HCT116 (cell line): Measurements from ENCODE around the gene MED25. TPM values are rescaled to one million over a fixed set of nuclear protein-coding genes. Genes with fewer than 3 reads are reported as not detected.

ENCODE experiments used
- ATAC-seq: fragments of 200-7000 bp; cut with Tn5 transposase; 2 replicates; pipeline ENCODE4 v1.9.1; 2020; ENCODE audit warnings: mild to moderate bottlenecking, moderate library complexity
- BruUV-seq: library from RNA; stranded (reverse); fragments of 400-500 nt; replicated peaks from 2 replicates; lab custom pipeline; 2021; lab: Mats Ljungman, UMichigan
- CTCF ChIA-PET: fragments of 300-600 bp; sonication (Branson Sonifier 250); formaldehyde crosslinking; loops from one replicate; lab custom pipeline; 2021; ENCODE audit warnings: antibody characterized with exemption; lab: Charles Lee
- POLR2A ChIA-PET: fragments of 300-600, 350-600 bp; sonication (Branson Sonifier 250); formaldehyde crosslinking; loops from one replicate; lab custom pipeline; 2021; ENCODE audit warnings: antibody characterized with exemption; lab: Charles Lee
- RAD21 ChIA-PET, 2 experiments: fragments of 300-600 bp; sonication (Branson Sonifier 250); formaldehyde crosslinking; loops; one replicate each; lab custom pipeline; 2023; ENCODE audit warnings: low total read pairs in 2 of 2; ENCODE audit not compliant: uncharacterized antibody in 2 of 2, unreplicated experiment in 2 of 2, low non-redundant PET in 1 of 2; lab: Charles Lee
- DNase-seq: peaks from one replicate; pipeline ENCODE4 v3.0.0-alpha.2; 2010; ENCODE audit warnings: low read depth, low spot score
- H2AFZ ChIP-seq: fragments of 200-600 bp; shearing (Covaris generic), sonication (generic); 2 replicates; pipeline ENCODE4 v1.6.1; 2017; ENCODE audit warnings: low read depth, mixed run types, mixed read lengths, antibody characterized with exemption, low read length; ENCODE audit not compliant: poor library complexity, severe bottlenecking
- H3K27ac ChIP-seq: 2 replicates; pipeline ENCODE4 v1.5.1; 2012; ENCODE audit warnings: low read depth, low read length
- H3K27me3 ChIP-seq: fragments of 200-600 bp; sonication (generic); 2 replicates; pipeline ENCODE4 v1.6.1; 2016; ENCODE audit warnings: mixed run types, low read length, mixed read lengths; ENCODE audit not compliant: insufficient read depth
- H3K36me3 ChIP-seq, 2 experiments: fragments of 200-500 bp in 1 of 2; fragments of 200-600 bp in 1 of 2; sonication (Bioruptor generic) in 1 of 2; sonication (generic) in 1 of 2; 2 replicates each; pipeline versions ENCODE4 v1.5.1 to v1.6.1; 2014 to 2016; ENCODE audit warnings: low read length in 2 of 2, inconsistent platforms in 1 of 2, mixed read lengths in 1 of 2, mixed run types in 1 of 2; ENCODE audit not compliant: insufficient read depth in 2 of 2, control insufficient read depth in 1 of 2
- H3K4me1 ChIP-seq, 2 experiments: fragments of 200-600 bp in 1 of 2; sonication (generic) in 1 of 2; 2 replicates each; pipeline versions ENCODE4 v1.5.1 to v1.6.1; 2012 to 2017; ENCODE audit warnings: low read length in 2 of 2, inconsistent platforms in 1 of 2, mild to moderate bottlenecking in 1 of 2, mixed read lengths in 1 of 2, mixed run types in 1 of 2, moderate library complexity in 1 of 2; ENCODE audit not compliant: insufficient read depth in 2 of 2, control insufficient read depth in 1 of 2
- H3K4me2 ChIP-seq: fragments of 200-600 bp; sonication (generic); 2 replicates; pipeline ENCODE4 v1.6.1; 2017; ENCODE audit warnings: mixed run types, low read length, mixed read lengths
- H3K4me3 ChIP-seq, 2 experiments: fragments of 200-600 bp in 1 of 2; sonication (generic) in 1 of 2; replicated peaks in 1 of 2; 2 replicates each; pipeline ENCODE4 v1.5.1; 2011 to 2016; ENCODE audit warnings: low read length in 2 of 2, control low read depth in 1 of 2, low read depth in 1 of 2, mild to moderate bottlenecking in 1 of 2, mixed read lengths in 1 of 2, mixed run types in 1 of 2
- H3K79me2 ChIP-seq: fragments of 200-600 bp; sonication (generic); 2 replicates; pipeline ENCODE4 v1.6.1; 2017; ENCODE audit warnings: mild to moderate bottlenecking, mixed run types, low read length, moderate library complexity, mixed read lengths; ENCODE audit not compliant: insufficient read depth
- H3K9ac ChIP-seq: fragments of 200-600 bp; sonication (generic); 2 replicates; pipeline ENCODE4 v1.6.1; 2016; ENCODE audit warnings: low read length, mixed read lengths
- H3K9me2 ChIP-seq: fragments of 200-600 bp; sonication (generic), shearing (Covaris generic); 2 replicates; pipeline ENCODE4 v1.6.1; 2017; ENCODE audit warnings: mixed run types, mild to moderate bottlenecking, moderate library complexity; ENCODE audit not compliant: insufficient read depth
- H3K9me3 ChIP-seq, 2 experiments: fragments of 200-500 bp in 1 of 2; fragments of 200-600 bp in 1 of 2; sonication (Bioruptor generic) in 1 of 2; sonication (generic) in 1 of 2; 2 replicates each; pipeline ENCODE4 v1.6.1; 2014 to 2017; ENCODE audit warnings: low read length in 2 of 2, mixed read lengths in 2 of 2, inconsistent platforms in 1 of 2, low read depth in 1 of 2, mild to moderate bottlenecking in 1 of 2, mixed run types in 1 of 2, moderate library complexity in 1 of 2; ENCODE audit not compliant: control insufficient read depth in 1 of 2, insufficient read depth in 1 of 2
- H4K20me1 ChIP-seq: fragments of 200-600 bp; sonication (generic), shearing (Covaris generic); 2 replicates; pipeline ENCODE4 v1.6.1; 2017; ENCODE audit warnings: mixed run types, mild to moderate bottlenecking, moderate library complexity; ENCODE audit not compliant: insufficient read depth
- ATF3 ChIP-seq: IDR thresholded peaks from 2 replicates; pipeline ENCODE4 v1.6.1; 2012
- ELF1 ChIP-seq: IDR thresholded peaks from 2 replicates; pipeline ENCODE4 v1.6.1; 2012; ENCODE audit warnings: low read depth, borderline replicate concordance
- EZH2 ChIP-seq: fragments of 200-600 bp; sonication (generic); IDR thresholded peaks from 2 replicates; pipeline ENCODE4 v1.6.1; 2017; ENCODE audit warnings: antibody characterized with exemption, mixed run types
- EZH2phosphoT487 ChIP-seq: fragments of 200-600 bp; IDR thresholded peaks from 2 replicates; pipeline ENCODE4 v1.6.1; 2018; ENCODE audit warnings: antibody characterized with exemption, borderline replicate concordance
- POLR2A ChIP-seq: IDR thresholded peaks from 2 replicates; pipeline ENCODE4 v1.7.0; 2011; ENCODE audit warnings: borderline replicate concordance; ENCODE audit not compliant: insufficient read depth, insufficient read length; ENCODE audit errors: extremely low read depth
- POLR2AphosphoS5 ChIP-seq: IDR thresholded peaks from 2 replicates; pipeline ENCODE4 v1.6.1; 2011; ENCODE audit warnings: mild to moderate bottlenecking, low read depth, low read length, moderate library complexity
- SIN3A ChIP-seq: IDR thresholded peaks from 2 replicates; pipeline ENCODE4 v1.6.1; 2012; ENCODE audit warnings: low read depth
- SP1 ChIP-seq: IDR thresholded peaks from 2 replicates; pipeline ENCODE4 v1.6.1; 2012; ENCODE audit warnings: low read depth
- TCF7L2 ChIP-seq: IDR thresholded peaks from 2 replicates; pipeline ENCODE4 v1.7.0; 2011; ENCODE audit warnings: borderline replicate concordance, inconsistent platforms; ENCODE audit not compliant: insufficient read depth, insufficient read length; ENCODE audit errors: extremely low read depth
- ZFX ChIP-seq: fragments of 450-650 bp; IDR thresholded peaks from 2 replicates; pipeline ENCODE4 v1.6.1; 2017
- ZNF274 ChIP-seq: fragments of 200-500 bp; sonication (Bioruptor generic); IDR thresholded peaks from 2 replicates; pipeline ENCODE4 v1.6.1; 2014; ENCODE audit warnings: mild to moderate bottlenecking, low read depth, low read length, inconsistent platforms
- intact Hi-C: fragments of 100-400 bp; cut with micrococcal nuclease; formaldehyde crosslinking; loops from 2 replicates; pipeline ENCODE4 v1.10.0; 2022
- total RNA-seq: library from RNA; stranded (reverse); gene quantifications from one replicate; pipeline ENCODE4 v1.2.1, GENCODE V29; 2021; ENCODE audit not compliant: unreplicated experiment
- TF ChIP-seq, protein P1 (sequence below): IDR thresholded peaks from 2 replicates; pipeline ENCODE4 v1.6.1; 2012
- TF ChIP-seq, protein P2 (sequence below): IDR thresholded peaks from 2 replicates; pipeline ENCODE4 v1.6.1; 2011; ENCODE audit warnings: mild to moderate bottlenecking, low read length, moderate library complexity; ENCODE audit not compliant: insufficient replicate concordance; ENCODE audit errors: extremely low read depth
- TF ChIP-seq, protein P3 (sequence below), 3 experiments: fragments of 200-600 bp in 1 of 3; sonication (generic) in 1 of 3; IDR thresholded peaks in 2 of 3; conservative IDR thresholded peaks in 1 of 3; 2 replicates each; pipeline ENCODE4 v1.5.1; 2012 to 2017; ENCODE audit warnings: low read depth in 2 of 3, low read length in 2 of 3, antibody characterized with exemption in 1 of 3, borderline replicate concordance in 1 of 3, control low read depth in 1 of 3, mild to moderate bottlenecking in 1 of 3, mixed read lengths in 1 of 3, mixed run types in 1 of 3, moderate library complexity in 1 of 3; ENCODE audit not compliant: insufficient read depth in 1 of 3

Gene MED25
- total RNA-seq, 1 experiment from 2014 or later = 77.7 TPM

GRCh38 chr19:49872245-49873128 lies 54.4 kb downstream of the MED25 start:
- H3K4me3 ChIP-seq = no peak overlapping the region
- H3K27ac ChIP-seq = 0 out of 2 replicates have a peak overlapping the region, but pooled peaks have one; percentile 20
- H4K20me1 ChIP-seq = no peaks in the 10 kb centered on the region
- POLR2A ChIA-PET = interaction anchor here (0.6 kb wide), 1 partner anchor 365 kb away, joined by 3 read pairs; no protein-coding TSS in a partner anchor
- no peak for TF ChIP-seq EZH2
- no peak for TF ChIP-seq EZH2phosphoT487
- TF ChIP-seq TCF7L2 = no peak
- no peak for TF ChIP-seq SP1
- TF ChIP-seq ELF1 = no peak
- peaks cover 0 to 9% of the 10 kb centered on the region in 2 experiments; a peak in 1 of 4 replicates for H3K36me3 ChIP-seq
- ATAC-seq (no peak), DNase-seq (no peak)
- H3K27me3 ChIP-seq = no peaks in the 10 kb centered on the region
- no TSS peak for BruUV-seq
- no peak overlapping the region for H3K9ac ChIP-seq
- H3K9me3 ChIP-seq = no peaks in the 10 kb centered on the region
- CTCF ChIA-PET = no interaction called here
- RAD21 ChIA-PET = no interaction called here
- H2AFZ ChIP-seq = no peak overlapping the region
- intact Hi-C loops = no loop called here
- H3K4me2 ChIP-seq = no peak overlapping the region
- peaks cover 26% of the 10 kb centered on the region for H3K79me2 ChIP-seq
- H3K9me2 ChIP-seq = no peaks in the 10 kb centered on the region
- H3K4me1 ChIP-seq = peaks cover 21 to 46% of the 10 kb centered on the region in 2 experiments; a peak in 3 of 4 replicates

DNA sequence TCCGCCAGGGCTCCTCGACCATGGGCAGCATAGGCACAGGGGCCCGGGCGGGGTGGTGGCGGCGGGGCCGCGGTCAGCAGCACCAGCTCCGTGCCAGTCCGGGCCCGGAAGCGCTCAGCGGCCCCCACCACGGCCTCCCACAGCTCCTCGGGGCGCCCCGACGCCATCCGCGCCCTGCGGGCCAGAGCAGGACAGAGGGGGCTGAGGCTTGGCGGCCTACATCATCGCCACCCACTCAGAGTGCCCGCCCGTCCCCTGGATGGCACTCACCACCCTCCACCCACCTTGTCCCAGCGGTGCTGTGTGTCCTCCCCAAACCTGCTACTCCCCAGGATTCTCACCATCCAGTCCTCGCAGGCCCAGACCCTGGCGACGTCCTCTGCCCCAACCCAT lies 55.0 kb downstream of the MED25 start:
- CTCF ChIA-PET = no interaction called here
- no peak overlapping the region for H3K9ac ChIP-seq
- DNase-seq = no peak
- no peak for TF ChIP-seq ZFX
- TF ChIP-seq, protein P1, sequence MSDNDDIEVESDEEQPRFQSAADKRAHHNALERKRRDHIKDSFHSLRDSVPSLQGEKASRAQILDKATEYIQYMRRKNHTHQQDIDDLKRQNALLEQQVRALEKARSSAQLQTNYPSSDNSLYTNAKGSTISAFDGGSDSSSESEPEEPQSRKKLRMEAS = no peak
- no peak for TF ChIP-seq SIN3A
- TF ChIP-seq, protein P2, sequence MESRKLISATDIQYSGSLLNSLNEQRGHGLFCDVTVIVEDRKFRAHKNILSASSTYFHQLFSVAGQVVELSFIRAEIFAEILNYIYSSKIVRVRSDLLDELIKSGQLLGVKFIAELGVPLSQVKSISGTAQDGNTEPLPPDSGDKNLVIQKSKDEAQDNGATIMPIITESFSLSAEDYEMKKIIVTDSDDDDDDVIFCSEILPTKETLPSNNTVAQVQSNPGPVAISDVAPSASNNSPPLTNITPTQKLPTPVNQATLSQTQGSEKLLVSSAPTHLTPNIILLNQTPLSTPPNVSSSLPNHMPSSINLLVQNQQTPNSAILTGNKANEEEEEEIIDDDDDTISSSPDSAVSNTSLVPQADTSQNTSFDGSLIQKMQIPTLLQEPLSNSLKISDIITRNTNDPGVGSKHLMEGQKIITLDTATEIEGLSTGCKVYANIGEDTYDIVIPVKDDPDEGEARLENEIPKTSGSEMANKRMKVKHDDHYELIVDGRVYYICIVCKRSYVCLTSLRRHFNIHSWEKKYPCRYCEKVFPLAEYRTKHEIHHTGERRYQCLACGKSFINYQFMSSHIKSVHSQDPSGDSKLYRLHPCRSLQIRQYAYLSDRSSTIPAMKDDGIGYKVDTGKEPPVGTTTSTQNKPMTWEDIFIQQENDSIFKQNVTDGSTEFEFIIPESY = no peak
- no peak for TF ChIP-seq ZNF274
- no peak for TF ChIP-seq ATF3
- TF ChIP-seq POLR2AphosphoS5 = no peak
- no peak for TF ChIP-seq EZH2
- TF ChIP-seq POLR2A = no peak
- TF ChIP-seq, protein P3, sequence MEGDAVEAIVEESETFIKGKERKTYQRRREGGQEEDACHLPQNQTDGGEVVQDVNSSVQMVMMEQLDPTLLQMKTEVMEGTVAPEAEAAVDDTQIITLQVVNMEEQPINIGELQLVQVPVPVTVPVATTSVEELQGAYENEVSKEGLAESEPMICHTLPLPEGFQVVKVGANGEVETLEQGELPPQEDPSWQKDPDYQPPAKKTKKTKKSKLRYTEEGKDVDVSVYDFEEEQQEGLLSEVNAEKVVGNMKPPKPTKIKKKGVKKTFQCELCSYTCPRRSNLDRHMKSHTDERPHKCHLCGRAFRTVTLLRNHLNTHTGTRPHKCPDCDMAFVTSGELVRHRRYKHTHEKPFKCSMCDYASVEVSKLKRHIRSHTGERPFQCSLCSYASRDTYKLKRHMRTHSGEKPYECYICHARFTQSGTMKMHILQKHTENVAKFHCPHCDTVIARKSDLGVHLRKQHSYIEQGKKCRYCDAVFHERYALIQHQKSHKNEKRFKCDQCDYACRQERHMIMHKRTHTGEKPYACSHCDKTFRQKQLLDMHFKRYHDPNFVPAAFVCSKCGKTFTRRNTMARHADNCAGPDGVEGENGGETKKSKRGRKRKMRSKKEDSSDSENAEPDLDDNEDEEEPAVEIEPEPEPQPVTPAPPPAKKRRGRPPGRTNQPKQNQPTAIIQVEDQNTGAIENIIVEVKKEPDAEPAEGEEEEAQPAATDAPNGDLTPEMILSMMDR (IDR thresholded peaks at IDR 0.05 in 2 of 3, conservative IDR thresholded peaks at IDR 0.05 in 1 of 3; ENCODE audit: borderline replicate concordance in 1 of 3, insufficient read depth in 1 of 3, low read depth in 2 of 3, low read length in 2 of 3) = no peak

More for the DNA sequence above, 55.0 kb downstream of the MED25 start:
- H3K79me2 ChIP-seq = peaks cover 26% of the 10 kb centered on the region
- H3K9me2 ChIP-seq = no peaks in the 10 kb centered on the region
- POLR2A ChIA-PET = interaction anchor here (0.6 kb wide), 1 partner anchor 366 kb away, joined by 3 read pairs; no protein-coding TSS in a partner anchor
- intact Hi-C loops = no loop called here
- no peaks in the 10 kb centered on the region for H3K9me3 ChIP-seq
- H3K4me2 ChIP-seq = no peak overlapping the region
- peaks cover 0 to 9% of the 10 kb centered on the region in 2 experiments; a peak in 1 of 4 replicates for H3K36me3 ChIP-seq
- no peaks in the 10 kb centered on the region for H3K27me3 ChIP-seq
- no peak for ATAC-seq
- H3K4me3 ChIP-seq = no peak overlapping the region
- no TSS peak for BruUV-seq
- RAD21 ChIA-PET = no interaction called here
- H3K4me1 ChIP-seq = peaks cover 20 to 39% of the 10 kb centered on the region in 2 experiments; a peak in 3 of 4 replicates
- H3K27ac ChIP-seq = no peak overlapping the region; the same call in 1 of the 2 replicates
- H2AFZ ChIP-seq = no peak overlapping the region
- H4K20me1 ChIP-seq = no peaks in the 10 kb centered on the region
